Fibroblast of villous mesenchyme (primary cell): ENCODE results near the gene MKRN2OS. TPM values are rescaled to one million over a fixed set of nuclear protein-coding genes. Genes with fewer than 3 reads are reported as not detected.
A peak's percentile ranks its signal among the peaks of the same experiment; 100 is the strongest.
"Not testable (repeated sequence)": the region's sequence is repeated elsewhere in the genome, so short reads cannot be mapped to it uniquely, and the experiment has no call there.

Experiments used
- DNase-seq: peaks from one replicate; pipeline ENCODE4 v3.0.0-alpha.2; 2010; ENCODE audit warnings: low read depth
- H3K4me3 ChIP-seq: 2 replicates; pipeline ENCODE4 v1.5.1; 2011; ENCODE audit warnings: low read depth, mild to moderate bottlenecking, low read length
- total RNA-seq: library from RNA; depleted of rRNA; stranded (reverse); fragments of >200 nt; gene quantifications from 2 replicates; pipeline ENCODE4 v1.2.3, GENCODE V29; 2012
- TF ChIP-seq, protein P1 (sequence below): IDR thresholded peaks from 2 replicates; pipeline ENCODE4 v1.5.1; 2012; ENCODE audit warnings: low read depth, mild to moderate bottlenecking, low read length; ENCODE audit not compliant: insufficient read depth

The MKRN2OS gene
- total RNA-seq, 1 donor = not detected

DNA sequence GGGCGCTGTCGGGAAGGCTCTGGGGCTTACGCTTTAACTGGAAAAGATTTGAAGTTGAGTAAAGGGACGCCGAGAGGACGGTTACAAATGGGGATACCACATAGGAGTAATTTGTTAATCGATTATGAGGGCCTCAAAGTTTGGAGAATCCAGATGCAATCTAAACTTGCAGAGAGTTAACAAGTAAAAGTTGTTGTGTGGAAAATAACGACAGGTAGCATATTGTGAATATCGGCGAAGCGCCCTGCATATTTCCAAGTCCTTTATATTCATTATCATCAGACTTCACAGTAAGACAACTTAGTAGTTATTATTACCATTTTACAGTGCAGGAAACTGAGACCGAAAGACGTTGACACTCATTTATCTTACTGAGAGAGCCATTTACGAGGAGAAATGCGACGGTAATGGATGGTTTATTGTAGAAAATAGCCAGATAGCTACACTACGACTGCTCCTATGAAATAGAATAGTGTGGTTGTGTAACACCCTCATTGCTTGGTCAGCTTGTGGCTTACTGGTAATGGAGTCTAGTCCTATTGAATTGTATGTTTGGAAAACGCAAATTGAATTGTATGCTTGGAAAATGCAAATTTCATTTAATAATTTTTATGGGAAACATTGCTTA is 12.3 kb upstream of the MKRN2OS start:
- TF ChIP-seq, protein P1, sequence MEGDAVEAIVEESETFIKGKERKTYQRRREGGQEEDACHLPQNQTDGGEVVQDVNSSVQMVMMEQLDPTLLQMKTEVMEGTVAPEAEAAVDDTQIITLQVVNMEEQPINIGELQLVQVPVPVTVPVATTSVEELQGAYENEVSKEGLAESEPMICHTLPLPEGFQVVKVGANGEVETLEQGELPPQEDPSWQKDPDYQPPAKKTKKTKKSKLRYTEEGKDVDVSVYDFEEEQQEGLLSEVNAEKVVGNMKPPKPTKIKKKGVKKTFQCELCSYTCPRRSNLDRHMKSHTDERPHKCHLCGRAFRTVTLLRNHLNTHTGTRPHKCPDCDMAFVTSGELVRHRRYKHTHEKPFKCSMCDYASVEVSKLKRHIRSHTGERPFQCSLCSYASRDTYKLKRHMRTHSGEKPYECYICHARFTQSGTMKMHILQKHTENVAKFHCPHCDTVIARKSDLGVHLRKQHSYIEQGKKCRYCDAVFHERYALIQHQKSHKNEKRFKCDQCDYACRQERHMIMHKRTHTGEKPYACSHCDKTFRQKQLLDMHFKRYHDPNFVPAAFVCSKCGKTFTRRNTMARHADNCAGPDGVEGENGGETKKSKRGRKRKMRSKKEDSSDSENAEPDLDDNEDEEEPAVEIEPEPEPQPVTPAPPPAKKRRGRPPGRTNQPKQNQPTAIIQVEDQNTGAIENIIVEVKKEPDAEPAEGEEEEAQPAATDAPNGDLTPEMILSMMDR = no peak
- H3K4me3 ChIP-seq = peak overlapping the region; percentile 81
- DNase-seq = peak; percentile 72

DNA sequence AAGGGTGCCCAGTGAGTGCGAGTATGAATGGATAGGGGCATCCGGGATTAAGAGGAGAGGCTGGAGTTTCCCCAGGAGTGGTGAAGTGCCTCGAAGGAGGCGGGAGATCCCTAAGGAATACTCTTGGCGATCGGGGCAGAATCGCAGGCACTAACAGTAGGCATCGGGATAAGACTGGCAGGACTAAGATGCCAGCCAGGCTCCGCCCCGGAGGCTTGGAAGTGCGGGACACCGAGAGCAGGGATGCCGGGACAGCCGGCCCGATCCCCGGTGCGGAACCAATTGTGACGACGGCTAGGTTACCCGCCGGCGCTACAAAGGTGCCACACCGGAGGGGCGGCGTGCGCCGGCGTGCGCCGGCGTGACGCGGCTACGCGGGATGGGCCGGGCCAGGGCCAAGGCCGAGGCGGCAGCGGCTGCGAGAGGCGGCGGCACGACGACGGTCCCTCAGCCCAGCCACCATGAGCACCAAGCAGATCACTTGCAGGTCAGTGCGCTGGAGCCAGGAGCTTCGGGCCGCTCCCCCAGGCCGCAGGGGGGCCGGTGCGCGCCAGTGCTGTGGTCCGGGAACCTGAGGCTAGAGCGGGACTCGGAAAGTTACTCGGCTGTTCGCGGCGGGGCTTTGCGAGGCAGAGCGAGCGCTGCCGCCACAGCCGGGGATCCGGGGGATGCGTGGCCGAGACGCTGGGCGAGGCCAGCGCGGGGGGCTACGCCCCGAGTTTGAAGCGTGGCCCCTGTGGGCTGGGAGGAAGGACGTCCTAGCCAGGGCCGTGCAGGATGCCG is 11.6 kb upstream of the MKRN2OS start, which contains the start of gene MKRN2:
TSS of gene MKRN2 (plus strand) at position 398 of the 783 bp plus-strand sequence. CDS start at position 462, 64 bp downstream.
- DNase-seq = peak; percentile 84
- peak within 1 kb of the TSS; percentile 81 for H3K4me3 ChIP-seq
- TF ChIP-seq, protein P1 = no peak

DNA sequence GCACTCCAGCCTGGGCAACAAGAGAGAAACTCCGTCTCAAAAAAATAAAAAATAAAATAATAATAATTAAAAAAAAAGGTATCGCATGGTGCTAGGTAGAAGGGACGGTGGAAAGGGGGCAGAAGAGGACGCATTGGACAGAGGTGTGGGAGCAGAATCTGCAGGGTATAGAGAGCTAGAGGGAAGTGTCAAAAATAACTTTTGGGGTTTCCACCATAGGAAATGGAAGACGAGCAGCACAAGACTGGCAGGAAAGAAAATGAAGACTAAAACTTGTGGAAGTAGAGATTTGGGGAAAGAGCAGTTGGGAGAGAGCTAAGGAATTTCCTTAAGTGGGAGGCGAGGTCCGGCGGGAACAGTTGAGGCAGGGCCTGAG is 11.0 kb upstream of the MKRN2OS start:
- H3K4me3 ChIP-seq = peak overlapping the region; percentile 81
- no peak for DNase-seq
- TF ChIP-seq, protein P1 = no peak

DNA sequence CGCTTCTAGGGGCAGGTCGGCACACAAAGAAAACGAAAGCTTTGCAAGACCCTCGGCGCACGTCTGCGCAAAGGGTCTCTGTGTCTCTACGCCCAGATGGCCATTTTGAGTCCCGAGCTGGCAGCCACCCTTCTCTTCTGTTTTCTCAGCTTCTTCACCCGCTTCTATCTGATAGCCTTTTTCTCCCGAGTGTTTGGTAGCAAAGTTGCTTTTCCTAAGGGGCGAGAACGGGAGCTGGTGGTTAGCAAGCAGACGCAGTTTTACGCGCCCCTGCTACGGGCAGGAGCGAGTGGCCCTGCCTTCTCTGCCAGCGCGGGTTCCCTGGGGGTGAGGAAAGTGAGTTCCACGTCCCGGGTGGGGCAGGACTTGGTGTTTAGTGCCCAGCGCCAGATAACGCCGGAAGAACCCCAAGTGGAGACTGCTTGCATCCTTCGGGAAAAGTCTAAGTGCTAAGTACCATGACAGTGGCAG is 8.7 kb upstream of the MKRN2OS start:
- DNase-seq = peak; percentile 33
- TF ChIP-seq, protein P1 = no peak

DNA sequence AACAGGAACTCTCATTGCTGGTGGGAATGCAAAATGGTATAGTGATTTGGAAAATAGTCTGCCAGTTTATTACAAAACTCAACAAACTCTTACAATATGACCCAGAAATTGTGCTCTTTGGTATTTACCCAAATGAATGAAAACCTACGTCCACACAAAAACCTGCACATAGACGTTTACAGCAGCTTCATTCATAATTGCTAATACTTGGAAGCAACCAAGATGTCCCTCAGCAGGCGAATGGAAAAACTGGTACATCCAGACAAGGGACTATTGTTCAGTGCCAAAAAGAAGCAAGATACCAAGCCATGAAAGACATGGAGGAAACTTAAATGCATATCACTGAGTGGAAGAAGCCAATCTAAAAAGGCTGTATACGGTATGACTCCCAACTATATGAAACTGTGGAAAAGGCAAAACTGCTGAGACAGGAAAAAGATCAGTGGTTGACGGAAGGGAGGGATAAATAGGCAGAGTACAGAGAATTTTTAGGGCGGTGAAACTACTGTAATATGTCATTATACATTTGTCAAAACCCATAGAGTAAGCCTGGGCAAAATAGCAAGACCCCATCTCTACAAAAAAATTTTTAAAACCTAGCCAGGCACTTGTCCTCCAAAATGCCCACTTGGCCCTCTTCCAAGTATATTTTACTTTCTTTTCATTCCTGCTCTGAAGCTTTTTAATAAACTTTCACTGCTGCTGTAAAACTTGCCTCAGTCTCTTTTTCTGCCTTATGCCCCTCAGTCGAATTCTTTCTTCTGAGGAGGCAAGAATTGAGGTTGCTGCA is 4.9 kb upstream of the MKRN2OS start:
- no peak overlapping the region for H3K4me3 ChIP-seq
- DNase-seq = no peak
- TF ChIP-seq, protein P1 = no peak

More for the DNA sequence above, 8.7 kb upstream of the MKRN2OS start:
- H3K4me3 ChIP-seq = peak overlapping the region; percentile 52

DNA sequence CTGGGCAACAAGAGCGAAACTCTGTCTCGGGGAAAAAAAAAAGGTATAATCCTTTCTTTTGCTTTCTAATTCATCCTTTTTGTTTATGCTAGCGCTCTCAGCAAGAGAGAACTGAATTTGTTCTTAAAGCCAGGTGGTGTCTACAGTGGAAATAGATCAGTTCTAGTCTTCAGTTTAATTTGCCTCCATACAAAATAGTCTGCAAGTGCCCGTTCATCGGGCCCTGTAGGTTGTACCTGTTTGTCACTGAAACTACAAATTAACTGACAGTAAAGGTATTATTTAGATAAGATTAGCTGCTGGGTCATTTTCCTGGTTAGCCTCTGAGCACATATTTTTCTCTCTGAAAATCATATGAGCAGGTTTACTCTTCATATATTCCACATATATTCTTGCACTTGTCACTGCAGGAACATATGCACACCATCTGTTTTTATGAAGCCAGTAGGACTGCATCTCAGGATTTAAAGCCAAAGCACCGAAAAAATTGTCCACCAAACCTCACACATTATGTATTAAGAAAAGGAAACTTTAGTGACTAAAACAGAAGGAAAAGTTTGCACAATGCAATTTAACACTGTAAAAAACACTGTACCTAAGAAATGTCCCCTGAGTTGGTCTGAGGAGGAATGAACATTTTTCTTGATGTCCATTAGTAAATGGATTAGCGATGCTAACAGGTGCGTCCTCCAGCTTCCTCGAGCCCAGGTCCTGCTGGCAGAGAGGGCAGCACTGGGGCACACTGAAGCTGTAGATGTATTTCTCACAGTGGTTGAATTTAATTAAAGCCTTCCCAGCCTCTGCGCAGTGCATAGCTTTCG is 437 bp downstream of the MKRN2OS start:
- H3K4me3 ChIP-seq = no peak overlapping the region
- DNase-seq = no peak
- TF ChIP-seq, protein P1 = no peak

DNA sequence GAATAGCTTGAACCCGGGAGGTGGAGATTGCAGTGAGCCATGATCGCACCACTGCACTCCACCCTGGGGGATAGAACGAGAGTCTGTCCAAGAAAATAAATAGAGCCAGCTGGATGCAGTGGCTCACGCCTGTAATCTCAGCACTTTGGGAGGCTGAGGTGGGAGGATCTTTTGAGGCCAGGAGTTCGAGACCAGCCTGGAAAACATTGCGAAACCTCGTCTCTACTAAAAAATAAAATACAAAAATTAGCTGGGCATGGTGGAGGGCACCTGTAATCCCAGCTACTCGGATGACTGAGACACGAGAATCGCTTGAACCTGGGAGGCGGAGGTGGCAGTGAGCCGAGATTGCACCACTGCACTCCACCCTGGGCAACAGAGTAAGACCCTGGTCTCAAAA is 1.8 kb downstream of the MKRN2OS start:
- not testable (repeated sequence) for H3K4me3 ChIP-seq, DNase-seq
